HUES64 (cell line): ENCODE results near the gene PARVB.

Experiments
- H3K27ac ChIP-seq: 2 replicates; pipeline ENCODE4 v1.7.0; 2013; ENCODE audit warnings: low read depth, low read length, inconsistent platforms
- H3K27me3 ChIP-seq: 2 replicates; pipeline ENCODE4 v1.6.1; 2013; ENCODE audit warnings: mild to moderate bottlenecking, low read length; ENCODE audit not compliant: insufficient read depth
- H3K36me3 ChIP-seq: 2 replicates; pipeline ENCODE4 v1.6.1; 2013; ENCODE audit warnings: mild to moderate bottlenecking, low read length; ENCODE audit not compliant: insufficient read depth
- H3K4me1 ChIP-seq: 2 replicates; pipeline ENCODE4 v1.6.1; 2013; ENCODE audit warnings: mild to moderate bottlenecking, low read length, moderate library complexity; ENCODE audit not compliant: insufficient read depth
- H3K4me3 ChIP-seq: 2 replicates; pipeline ENCODE4 v1.5.1; 2013; ENCODE audit warnings: mild to moderate bottlenecking, low read length, moderate library complexity
- H3K9ac ChIP-seq: 2 replicates; pipeline ENCODE4 v1.6.1; 2013; ENCODE audit warnings: mild to moderate bottlenecking, low read depth, low read length
- H3K9me3 ChIP-seq: 2 replicates; pipeline ENCODE4 v1.6.1; 2013; ENCODE audit warnings: low read depth, low read length; ENCODE audit not compliant: insufficient read depth
- WGBS: fragments of 150-250, 120-280 bp; methylation state at CpG from one replicate; pipeline ENCODE4 v1.1.7; 2013; ENCODE audit warnings: missing lambda C conversion rate; 5-methylcytosine and 5-hydroxymethylcytosine counted together

The PARVB gene

DNA sequence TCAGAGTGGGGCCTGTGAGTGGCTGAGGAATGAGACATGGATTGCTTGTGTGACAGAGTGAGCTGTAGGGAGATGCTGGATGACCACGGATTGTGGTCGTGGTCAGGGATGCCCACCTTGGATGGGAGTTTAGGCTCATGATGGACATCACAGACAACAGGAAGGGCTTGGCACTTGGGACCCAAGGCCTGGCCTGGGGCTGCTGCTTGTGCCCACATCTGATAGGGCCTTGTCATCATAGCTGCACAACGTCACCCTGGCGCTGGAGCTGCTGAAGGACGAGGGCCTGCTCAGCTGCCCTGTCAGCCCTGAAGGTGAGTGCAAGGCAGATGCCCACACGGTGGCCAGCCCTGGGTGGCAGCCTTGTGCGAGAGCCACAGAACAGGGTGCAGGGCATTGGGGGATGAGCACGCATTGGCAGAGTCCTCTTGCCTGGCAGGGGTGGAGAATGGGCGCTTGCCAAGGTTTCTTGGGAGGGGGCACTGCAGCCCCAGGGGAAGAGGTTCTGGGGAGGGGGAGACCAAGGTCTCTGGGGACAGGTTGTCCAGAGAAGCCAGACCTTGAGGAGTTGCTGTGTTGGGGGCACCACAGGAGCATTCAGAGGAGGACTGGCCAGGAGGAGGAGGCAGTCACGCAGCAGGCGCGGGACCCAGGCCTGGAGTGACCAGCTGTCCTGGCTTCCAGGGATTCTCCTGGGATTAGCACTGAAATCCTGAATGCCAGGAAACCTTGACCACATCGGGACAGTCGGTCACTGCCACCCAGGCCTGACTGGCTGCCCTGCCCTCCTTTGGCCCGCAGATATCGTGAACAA is 181.6 kb downstream of the PARVB start:
- no peak overlapping the region for H3K9ac ChIP-seq
- no peak overlapping the region for H3K27ac ChIP-seq
- no peaks in the 10 kb centered on the region for H3K27me3 ChIP-seq
- H3K9me3 ChIP-seq = peaks cover 3% of the 10 kb centered on the region; the same call in 1 of the 2 replicates
- H3K36me3 ChIP-seq = no peaks in the 10 kb centered on the region
- no peaks in the 10 kb centered on the region for H3K4me1 ChIP-seq
- H3K4me3 ChIP-seq = no peak overlapping the region
- WGBS = 95% methylated on average over 16 of the region's 16 CpGs

GRCh38 chr22:44206330-44206645 is 182.2 kb downstream of the PARVB start:
- 90% methylated on average over 9 of the region's 9 CpGs for WGBS
- H3K9me3 ChIP-seq = peaks cover 3% of the 10 kb centered on the region; the same call in 1 of the 2 replicates
- no peak overlapping the region for H3K4me3 ChIP-seq
- H3K27ac ChIP-seq = no peak overlapping the region
- H3K27me3 ChIP-seq = no peaks in the 10 kb centered on the region
- no peaks in the 10 kb centered on the region for H3K36me3 ChIP-seq
- H3K4me1 ChIP-seq = no peaks in the 10 kb centered on the region
- H3K9ac ChIP-seq = no peak overlapping the region

GRCh38 chr22:44206696-44207095 is 182.6 kb downstream of the PARVB start:
- H3K27ac ChIP-seq = no peak overlapping the region
- 91% methylated on average over 8 of the region's 8 CpGs for WGBS
- no peaks in the 10 kb centered on the region for H3K4me1 ChIP-seq
- no peaks in the 10 kb centered on the region for H3K27me3 ChIP-seq
- H3K9ac ChIP-seq = no peak overlapping the region
- H3K4me3 ChIP-seq = no peak overlapping the region
- no peaks in the 10 kb centered on the region for H3K36me3 ChIP-seq
- H3K9me3 ChIP-seq = peaks cover 3% of the 10 kb centered on the region; the same call in 1 of the 2 replicates

GRCh38 chr22:44207173-44207980 is 183.3 kb downstream of the PARVB start:
- H3K9me3 ChIP-seq = peaks cover 3% of the 10 kb centered on the region; the same call in 1 of the 2 replicates
- no peaks in the 10 kb centered on the region for H3K27me3 ChIP-seq
- H3K9ac ChIP-seq = no peak overlapping the region
- no peaks in the 10 kb centered on the region for H3K36me3 ChIP-seq
- 78% methylated on average over 15 of the region's 16 CpGs for WGBS
- H3K4me3 ChIP-seq = no peak overlapping the region
- H3K4me1 ChIP-seq = no peaks in the 10 kb centered on the region
- H3K27ac ChIP-seq = no peak overlapping the region

GRCh38 chr22:44207981-44208317 is 183.8 kb downstream of the PARVB start:
- no peak overlapping the region for H3K27ac ChIP-seq
- H3K27me3 ChIP-seq = no peaks in the 10 kb centered on the region
- H3K4me1 ChIP-seq = no peaks in the 10 kb centered on the region
- 92% methylated on average over 3 of the region's 4 CpGs for WGBS
- no peak overlapping the region for H3K9ac ChIP-seq
- H3K9me3 ChIP-seq = peaks cover 3% of the 10 kb centered on the region; the same call in 1 of the 2 replicates
- no peaks in the 10 kb centered on the region for H3K36me3 ChIP-seq
- no peak overlapping the region for H3K4me3 ChIP-seq

DNA sequence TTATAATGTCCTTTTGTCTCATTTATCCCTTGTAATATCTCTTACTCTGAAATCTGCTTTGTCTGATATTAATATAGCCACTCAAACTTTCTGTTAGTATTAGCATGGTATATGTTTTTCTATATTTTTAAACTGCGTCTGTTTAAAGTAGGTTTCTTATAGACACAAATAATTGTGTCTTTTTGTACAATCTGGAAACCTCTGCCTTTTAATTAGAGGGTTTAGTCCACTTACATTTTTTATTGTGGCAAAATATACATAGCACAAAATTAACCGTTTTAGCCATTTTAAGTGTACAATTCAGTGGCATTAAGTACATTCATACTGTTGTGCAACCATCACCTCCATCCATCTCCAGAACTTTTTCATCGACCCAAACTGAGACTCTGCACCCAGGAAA is 185.2 kb downstream of the PARVB start:
- Histone ChIP-seq H3K9me3 (peaks cover 3% of the 10 kb centered on the region; the same call in 1 of the 2 replicates), H3K36me3 (no peaks in the 10 kb centered on the region), H3K27ac (no peak overlapping the region), H3K4me1 (no peaks in the 10 kb centered on the region), H3K27me3 (no peaks in the 10 kb centered on the region), H3K9ac (no peak overlapping the region), H3K4me3 (no peak overlapping the region)
- 95% methylated on average over 2 of the region's 3 CpGs for WGBS

GRCh38 chr22:44210722-44211121 is 186.6 kb downstream of the PARVB start:
- no peaks in the 10 kb centered on the region for H3K36me3 ChIP-seq
- H3K9me3 ChIP-seq = peaks cover 3% of the 10 kb centered on the region; the same call in 1 of the 2 replicates
- no peaks in the 10 kb centered on the region for H3K27me3 ChIP-seq
- no peaks in the 10 kb centered on the region for H3K4me1 ChIP-seq
- WGBS = 93% methylated on average over 2 of the region's 4 CpGs
- no peak overlapping the region for H3K4me3 ChIP-seq
- H3K27ac ChIP-seq = no peak overlapping the region
- no peak overlapping the region for H3K9ac ChIP-seq

GRCh38 chr22:44211256-44211945 is 187.3 kb downstream of the PARVB start:
- 93% methylated on average over 6 of the region's 6 CpGs for whole genome bisulfite sequencing

DNA sequence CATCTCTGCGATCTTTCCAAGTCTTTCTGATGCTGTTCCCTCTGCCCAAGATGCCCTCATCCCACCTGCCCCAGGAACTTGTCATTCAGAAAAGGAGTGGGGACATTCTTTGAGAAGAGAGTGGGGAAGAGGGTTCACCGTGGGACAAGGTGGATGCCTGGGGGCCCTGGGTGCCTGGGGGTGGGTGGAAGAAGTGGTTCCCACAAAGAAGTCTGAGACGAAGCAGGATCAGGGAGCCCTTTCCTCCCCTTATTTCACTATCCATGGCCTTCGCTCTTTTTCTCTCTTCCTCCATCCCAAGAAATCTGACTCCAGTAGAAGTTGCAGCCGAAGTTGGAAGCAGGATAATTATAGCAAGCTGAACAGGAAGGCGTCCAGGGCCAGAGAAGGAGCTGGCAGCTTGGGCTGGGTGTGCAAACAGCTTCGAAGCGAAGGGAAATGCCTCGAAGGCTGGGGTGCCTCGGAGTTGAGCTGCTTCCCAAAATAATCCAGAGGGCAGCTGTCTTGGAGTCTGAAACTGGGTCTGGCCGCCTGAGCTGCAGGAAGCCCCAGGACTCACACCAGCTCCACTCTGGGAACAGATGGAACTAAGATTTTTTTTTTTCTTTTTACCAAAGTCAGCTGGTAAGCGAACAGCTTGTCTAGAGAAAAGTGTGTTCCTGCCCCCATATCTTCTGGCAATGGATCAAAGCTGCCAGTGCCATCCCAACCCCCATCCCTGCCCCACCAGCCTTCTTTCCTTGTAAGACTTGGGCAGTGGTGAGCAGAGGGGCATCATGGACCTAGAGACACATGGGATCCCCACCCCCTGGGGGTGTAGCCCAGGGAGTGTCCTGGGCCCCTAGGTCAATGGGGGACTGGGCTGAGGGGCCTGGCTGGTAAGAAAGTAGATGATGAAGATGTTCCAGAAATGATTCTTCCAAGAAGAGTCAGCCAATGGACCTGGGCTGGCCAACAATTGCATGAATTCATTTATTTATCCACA is 188.1 kb downstream of the PARVB start:
- Histone ChIP-seq H3K9me3 (peaks cover 3% of the 10 kb centered on the region; the same call in 1 of the 2 replicates), H3K27ac (no peak overlapping the region), H3K36me3 (no peaks in the 10 kb centered on the region), H3K4me1 (no peaks in the 10 kb centered on the region), H3K9ac (no peak overlapping the region), H3K4me3 (no peak overlapping the region), H3K27me3 (no peaks in the 10 kb centered on the region)
- WGBS = 85% methylated on average over 12 of the region's 12 CpGs

More at GRCh38 chr22:44211256-44211945, 187.3 kb downstream of the PARVB start:
- no peak overlapping the region for H3K27ac ChIP-seq
- peaks cover 3% of the 10 kb centered on the region; the same call in 1 of the 2 replicates for H3K9me3 ChIP-seq
- H3K27me3 ChIP-seq = no peaks in the 10 kb centered on the region
- H3K9ac ChIP-seq = no peak overlapping the region
- H3K4me1 ChIP-seq = no peaks in the 10 kb centered on the region
- H3K36me3 ChIP-seq = no peaks in the 10 kb centered on the region
- H3K4me3 ChIP-seq = no peak overlapping the region

DNA sequence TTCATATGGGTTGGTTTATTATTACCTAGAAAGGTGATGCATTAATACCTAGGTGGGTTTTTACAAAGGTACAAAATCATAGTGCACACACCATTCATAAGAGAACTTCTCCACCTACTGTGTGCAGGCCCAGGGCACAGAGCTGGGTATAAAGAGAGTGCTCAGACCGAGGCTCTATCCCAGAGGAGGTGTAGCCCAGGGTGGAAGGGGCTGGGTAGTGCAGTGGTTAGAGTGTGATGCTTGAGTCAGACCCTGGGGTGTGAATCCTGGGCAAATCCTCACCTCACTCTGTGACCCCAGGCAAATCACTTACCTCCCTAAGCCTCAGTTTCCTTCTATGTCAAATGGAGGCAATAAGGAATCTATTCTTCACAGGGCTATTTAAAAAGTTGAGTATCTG is 188.8 kb downstream of the PARVB start:
- Histone ChIP-seq H3K4me3 (no peak overlapping the region), H3K9ac (no peak overlapping the region), H3K9me3 (peaks cover 3% of the 10 kb centered on the region; the same call in 1 of the 2 replicates), H3K36me3 (no peaks in the 10 kb centered on the region), H3K4me1 (no peaks in the 10 kb centered on the region), H3K27ac (no peak overlapping the region), H3K27me3 (no peaks in the 10 kb centered on the region)
- WGBS = 86% methylated on average over 1 of the region's 1 CpG
